ENCODE results near the gene CHRNA9.

GRCh38 chr4:40363945-40364344 is 28.8 kb downstream of the CHRNA9 start:
- no peak for TF ChIP-seq POLR2A (IDR thresholded peaks at IDR 0.05)
- TF ChIP-seq, protein P1, sequence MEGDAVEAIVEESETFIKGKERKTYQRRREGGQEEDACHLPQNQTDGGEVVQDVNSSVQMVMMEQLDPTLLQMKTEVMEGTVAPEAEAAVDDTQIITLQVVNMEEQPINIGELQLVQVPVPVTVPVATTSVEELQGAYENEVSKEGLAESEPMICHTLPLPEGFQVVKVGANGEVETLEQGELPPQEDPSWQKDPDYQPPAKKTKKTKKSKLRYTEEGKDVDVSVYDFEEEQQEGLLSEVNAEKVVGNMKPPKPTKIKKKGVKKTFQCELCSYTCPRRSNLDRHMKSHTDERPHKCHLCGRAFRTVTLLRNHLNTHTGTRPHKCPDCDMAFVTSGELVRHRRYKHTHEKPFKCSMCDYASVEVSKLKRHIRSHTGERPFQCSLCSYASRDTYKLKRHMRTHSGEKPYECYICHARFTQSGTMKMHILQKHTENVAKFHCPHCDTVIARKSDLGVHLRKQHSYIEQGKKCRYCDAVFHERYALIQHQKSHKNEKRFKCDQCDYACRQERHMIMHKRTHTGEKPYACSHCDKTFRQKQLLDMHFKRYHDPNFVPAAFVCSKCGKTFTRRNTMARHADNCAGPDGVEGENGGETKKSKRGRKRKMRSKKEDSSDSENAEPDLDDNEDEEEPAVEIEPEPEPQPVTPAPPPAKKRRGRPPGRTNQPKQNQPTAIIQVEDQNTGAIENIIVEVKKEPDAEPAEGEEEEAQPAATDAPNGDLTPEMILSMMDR (IDR thresholded peaks at IDR 0.05), result no peak
